DOHH2 (cell line): ENCODE data around the gene ANKRD6.

Experiments
- H3F3A ChIP-seq: fragments of 200-600 bp; sonication (generic), shearing (Covaris generic); 2 replicates; pipeline ENCODE4 v1.6.0; 2016; ENCODE audit warnings: antibody characterized with exemption, mild to moderate bottlenecking; ENCODE audit not compliant: control insufficient read depth, insufficient read depth
- H3K27ac ChIP-seq: fragments of 200-600 bp; sonication (generic); 2 replicates; pipeline ENCODE4 v1.5.1; 2014; ENCODE audit warnings: low read depth, mild to moderate bottlenecking, low read length, moderate library complexity
- H3K27me3 ChIP-seq: fragments of 200-600 bp; sonication (generic); 2 replicates; pipeline ENCODE4 v1.6.1; 2014; ENCODE audit warnings: mild to moderate bottlenecking, low read length, mixed read lengths; ENCODE audit not compliant: control insufficient read depth
- H3K36me3 ChIP-seq: fragments of 200-600 bp; sonication (generic); 2 replicates; pipeline ENCODE4 v1.6.1; 2014; ENCODE audit warnings: mild to moderate bottlenecking, low read length, moderate library complexity, mixed read lengths; ENCODE audit not compliant: control insufficient read depth
- H3K4me1 ChIP-seq: fragments of 200-600 bp; sonication (generic); 2 replicates; pipeline ENCODE4 v1.6.1; 2014; ENCODE audit warnings: mild to moderate bottlenecking, low read length, mixed read lengths; ENCODE audit not compliant: control insufficient read depth
- H3K4me2 ChIP-seq: fragments of 200-600 bp; sonication (generic); 2 replicates; pipeline ENCODE4 v1.6.0; 2014; ENCODE audit warnings: mild to moderate bottlenecking, low read length, moderate library complexity
- H3K4me3 ChIP-seq: fragments of 200-600 bp; sonication (generic); 2 replicates; pipeline ENCODE4 v1.5.1; 2014; ENCODE audit warnings: mild to moderate bottlenecking, low read length, mixed read lengths
- H3K79me2 ChIP-seq: fragments of 200-600 bp; sonication (generic); 2 replicates; pipeline ENCODE4 v1.6.1; 2014; ENCODE audit warnings: mild to moderate bottlenecking, low read length, mixed read lengths; ENCODE audit not compliant: control insufficient read depth
- H3K9me2 ChIP-seq: fragments of 200-600 bp; sonication (generic); replicated peaks from 2 replicates; pipeline ENCODE4 v1.6.1; 2014; ENCODE audit warnings: mild to moderate bottlenecking, low read length, mixed read lengths; ENCODE audit not compliant: control insufficient read depth
- H3K9me3 ChIP-seq: fragments of 200-600 bp; sonication (generic); 2 replicates; pipeline ENCODE4 v1.6.1; 2014; ENCODE audit warnings: antibody characterized with exemption, low read length, mixed read lengths; ENCODE audit not compliant: control insufficient read depth, insufficient read depth
- H4K20me1 ChIP-seq: fragments of 200-600 bp; sonication (generic); 2 replicates; pipeline ENCODE4 v1.6.0; 2014; ENCODE audit warnings: low read depth, mild to moderate bottlenecking, antibody characterized with exemption, low read length, moderate library complexity; ENCODE audit not compliant: control insufficient read depth, insufficient read depth
- CTCF ChIP-seq: fragments of 200-600 bp; sonication (generic); IDR thresholded peaks from one replicate; pipeline ENCODE4 v1.5.1; 2014; ENCODE audit warnings: antibody characterized with exemption, mild to moderate bottlenecking, low read depth, low read length; ENCODE audit not compliant: poor library complexity, severe bottlenecking
- EZH2phosphoT487 ChIP-seq: fragments of 200-600 bp; sonication (generic); IDR thresholded peaks from 2 replicates; pipeline ENCODE4 v1.6.1; 2017; ENCODE audit warnings: borderline replicate concordance, mild to moderate bottlenecking, antibody characterized with exemption, low read length, moderate library complexity, mixed read lengths

ANKRD6 gene

GRCh38 chr6:89527634-89528033 lies 94.7 kb downstream of the ANKRD6 start:
- Histone ChIP-seq H3K9me2 (no peaks in the 10 kb centered on the region), H3K79me2 (no peaks in the 10 kb centered on the region), H3F3A (no peaks in the 10 kb centered on the region), H3K9me3 (no peaks in the 10 kb centered on the region), H3K4me3 (no peak overlapping the region), H3K4me1 (no peaks in the 10 kb centered on the region), H3K36me3 (no peaks in the 10 kb centered on the region), H3K4me2 (no peak overlapping the region), H3K27ac (no peak overlapping the region), H4K20me1 (no peaks in the 10 kb centered on the region), H3K27me3 (0 out of 2 replicates have a peak, but pooled peaks cover 2% of the 10 kb centered on the region)
- TF ChIP-seq CTCF (no peak), EZH2phosphoT487 (no peak)

GRCh38 chr6:89528866-89529265 lies 95.9 kb downstream of the ANKRD6 start:
- H4K20me1 ChIP-seq, result no peaks in the 10 kb centered on the region
- no peaks in the 10 kb centered on the region for H3K27me3 ChIP-seq
- H3K9me3 ChIP-seq, result no peaks in the 10 kb centered on the region
- TF ChIP-seq CTCF, result no peak
- TF ChIP-seq EZH2phosphoT487, result no peak
- no peaks in the 10 kb centered on the region for H3F3A ChIP-seq
- H3K4me3 ChIP-seq, result no peak overlapping the region
- H3K79me2 ChIP-seq, result no peaks in the 10 kb centered on the region
- no peaks in the 10 kb centered on the region for H3K9me2 ChIP-seq
- no peaks in the 10 kb centered on the region for H3K36me3 ChIP-seq
- no peaks in the 10 kb centered on the region for H3K4me1 ChIP-seq
- H3K27ac ChIP-seq, result no peak overlapping the region
- H3K4me2 ChIP-seq, result no peak overlapping the region

- H3K36me3 ChIP-seq, result no peaks in the 10 kb centered on the region
- H3K4me3 ChIP-seq, result no peak overlapping the region
- H3K79me2 ChIP-seq, result no peaks in the 10 kb centered on the region
- peaks cover 4% of the 10 kb centered on the region; the same call in 1 of the 2 replicates for H3K27me3 ChIP-seq
- no peaks in the 10 kb centered on the region for H3K4me1 ChIP-seq
- H3K27ac ChIP-seq, result no peak overlapping the region
- no peaks in the 10 kb centered on the region for H3K9me3 ChIP-seq
- no peak overlapping the region for H3K4me2 ChIP-seq
- TF ChIP-seq EZH2phosphoT487 (no peak), CTCF (no peak)
- no peaks in the 10 kb centered on the region for H3F3A ChIP-seq
- H3K9me2 ChIP-seq, result no peaks in the 10 kb centered on the region
- no peaks in the 10 kb centered on the region for H4K20me1 ChIP-seq
Measured at GRCh38 chr6:89530982-89531381, 98.0 kb downstream of the ANKRD6 start.

GRCh38 chr6:89536231-89536630 lies 103.3 kb downstream of the ANKRD6 start:
- H3K27me3 ChIP-seq, result peaks cover 12% of the 10 kb centered on the region
- H3K79me2 ChIP-seq, result no peaks in the 10 kb centered on the region
- TF ChIP-seq CTCF (no peak), EZH2phosphoT487 (no peak)
- no peak overlapping the region for H3K27ac ChIP-seq
- no peaks in the 10 kb centered on the region for H3K4me1 ChIP-seq
- H3K9me3 ChIP-seq, result no peaks in the 10 kb centered on the region
- H3K36me3 ChIP-seq, result no peaks in the 10 kb centered on the region
- H3F3A ChIP-seq, result no peaks in the 10 kb centered on the region
- no peaks in the 10 kb centered on the region for H3K9me2 ChIP-seq
- H3K4me3 ChIP-seq, result no peak overlapping the region
- H4K20me1 ChIP-seq, result no peaks in the 10 kb centered on the region
- no peak overlapping the region for H3K4me2 ChIP-seq
